Measurements from ENCODE around the gene OXT. TPM values are rescaled to one million over a fixed set of nuclear protein-coding genes. Genes with fewer than 3 reads are reported as not detected.
"Not testable (repeated sequence)": the region's sequence is repeated elsewhere in the genome, so short reads cannot be mapped to it uniquely, and the experiment has no call there.

OXT gene
- total RNA-seq, 1 donor, result not detected

DNA sequence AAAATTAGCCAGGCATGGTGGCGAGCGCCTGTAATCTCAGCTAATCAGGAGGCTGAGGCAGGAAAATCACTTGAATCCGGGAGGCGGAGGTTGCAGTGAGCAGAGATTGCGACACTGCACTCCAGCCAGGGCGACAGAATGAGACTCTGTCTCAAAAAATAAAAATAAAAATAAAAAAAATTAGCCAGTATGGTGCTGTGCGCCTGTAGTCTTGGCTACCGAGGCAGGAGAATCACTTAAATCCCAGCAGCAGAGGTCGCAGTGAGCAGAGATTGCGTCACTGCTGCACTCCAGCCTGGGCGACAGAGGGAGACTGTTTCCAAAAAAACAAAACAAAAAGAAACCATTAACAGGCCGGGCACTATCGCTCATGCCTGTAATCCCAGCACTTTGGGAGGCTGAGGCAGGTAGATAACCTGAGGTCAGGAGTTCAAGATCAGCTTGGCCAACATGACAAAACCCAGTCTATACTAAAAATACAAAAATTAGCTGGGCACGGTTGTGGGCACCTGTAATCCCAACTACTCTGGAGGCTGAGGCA, 46.5 kb downstream of the OXT start:
- not testable (repeated sequence) for H2AFZ ChIP-seq (ENCODE audit: low read length); H3K4me3 ChIP-seq (ENCODE audit: insufficient read depth, low read length); H4K20me1 ChIP-seq (ENCODE audit: insufficient read depth, low read length); H3K4me1 ChIP-seq (ENCODE audit: insufficient read depth, low read length); H3K27ac ChIP-seq (ENCODE audit: low read depth, low read length); H3K27me3 ChIP-seq (ENCODE audit: insufficient read depth, low read length); H3K9me3 ChIP-seq (ENCODE audit: low read depth, low read length)
- peak; percentile 94 for DNase-seq (ENCODE audit: insufficient read length, low spot score, missing footprints)
- H3K4me2 ChIP-seq (ENCODE audit: insufficient read depth, low read length), result peak overlapping the region; percentile 54
- H3K79me2 ChIP-seq (ENCODE audit: insufficient read depth, low read length), result peaks cover 11% of the 10 kb centered on the region
- H3K36me3 ChIP-seq (ENCODE audit: insufficient read depth, low read length), result peaks cover 22% of the 10 kb centered on the region
- TF ChIP-seq, protein P1, sequence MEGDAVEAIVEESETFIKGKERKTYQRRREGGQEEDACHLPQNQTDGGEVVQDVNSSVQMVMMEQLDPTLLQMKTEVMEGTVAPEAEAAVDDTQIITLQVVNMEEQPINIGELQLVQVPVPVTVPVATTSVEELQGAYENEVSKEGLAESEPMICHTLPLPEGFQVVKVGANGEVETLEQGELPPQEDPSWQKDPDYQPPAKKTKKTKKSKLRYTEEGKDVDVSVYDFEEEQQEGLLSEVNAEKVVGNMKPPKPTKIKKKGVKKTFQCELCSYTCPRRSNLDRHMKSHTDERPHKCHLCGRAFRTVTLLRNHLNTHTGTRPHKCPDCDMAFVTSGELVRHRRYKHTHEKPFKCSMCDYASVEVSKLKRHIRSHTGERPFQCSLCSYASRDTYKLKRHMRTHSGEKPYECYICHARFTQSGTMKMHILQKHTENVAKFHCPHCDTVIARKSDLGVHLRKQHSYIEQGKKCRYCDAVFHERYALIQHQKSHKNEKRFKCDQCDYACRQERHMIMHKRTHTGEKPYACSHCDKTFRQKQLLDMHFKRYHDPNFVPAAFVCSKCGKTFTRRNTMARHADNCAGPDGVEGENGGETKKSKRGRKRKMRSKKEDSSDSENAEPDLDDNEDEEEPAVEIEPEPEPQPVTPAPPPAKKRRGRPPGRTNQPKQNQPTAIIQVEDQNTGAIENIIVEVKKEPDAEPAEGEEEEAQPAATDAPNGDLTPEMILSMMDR (IDR thresholded peaks at IDR 0.05; ENCODE audit: extremely low read depth, low read depth, low read length), result peak; percentile 71

DNA sequence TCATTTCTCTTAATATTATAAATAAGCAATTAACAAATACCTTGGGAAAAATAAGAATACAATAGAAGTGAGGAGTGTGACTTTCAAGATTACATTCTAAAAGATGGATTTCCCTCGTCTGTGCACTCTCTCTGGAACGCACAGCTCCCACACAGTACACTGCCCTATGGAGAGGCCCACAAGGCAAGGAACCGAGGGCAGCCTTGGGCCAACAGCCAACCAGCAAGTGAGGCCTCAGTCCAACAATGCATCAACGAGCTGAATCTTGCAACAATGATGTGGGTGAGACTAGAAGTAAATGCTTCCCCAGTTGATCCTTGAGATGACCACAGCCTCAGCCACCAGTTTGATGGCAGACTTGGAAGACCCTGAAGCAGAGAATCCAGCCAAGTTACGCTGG, 47.6 kb downstream of the OXT start:
- no peak for DNase-seq (ENCODE audit: insufficient read length, low spot score, missing footprints)
- TF ChIP-seq, protein P1 (IDR thresholded peaks at IDR 0.05; ENCODE audit: extremely low read depth, low read depth, low read length), result no peak
- H4K20me1 ChIP-seq (ENCODE audit: insufficient read depth, low read length), result peaks cover 9% of the 10 kb centered on the region
- H3K27me3 ChIP-seq (ENCODE audit: insufficient read depth, low read length), result no peaks in the 10 kb centered on the region
- H3K4me2 ChIP-seq (ENCODE audit: insufficient read depth, low read length), result no peak overlapping the region
- peaks cover 24% of the 10 kb centered on the region for H3K36me3 ChIP-seq (ENCODE audit: insufficient read depth, low read length)
- H3K79me2 ChIP-seq (ENCODE audit: insufficient read depth, low read length), result peaks cover 11% of the 10 kb centered on the region
- peaks cover 3% of the 10 kb centered on the region for H3K4me1 ChIP-seq (ENCODE audit: insufficient read depth, low read length)
- no peak overlapping the region for H3K4me3 ChIP-seq (ENCODE audit: insufficient read depth, low read length)
- H3K27ac ChIP-seq (ENCODE audit: low read depth, low read length), result no peak overlapping the region
- H3K9me3 ChIP-seq (ENCODE audit: low read depth, low read length), result no peaks in the 10 kb centered on the region
- H2AFZ ChIP-seq (ENCODE audit: low read length), result no peak overlapping the region

DNA sequence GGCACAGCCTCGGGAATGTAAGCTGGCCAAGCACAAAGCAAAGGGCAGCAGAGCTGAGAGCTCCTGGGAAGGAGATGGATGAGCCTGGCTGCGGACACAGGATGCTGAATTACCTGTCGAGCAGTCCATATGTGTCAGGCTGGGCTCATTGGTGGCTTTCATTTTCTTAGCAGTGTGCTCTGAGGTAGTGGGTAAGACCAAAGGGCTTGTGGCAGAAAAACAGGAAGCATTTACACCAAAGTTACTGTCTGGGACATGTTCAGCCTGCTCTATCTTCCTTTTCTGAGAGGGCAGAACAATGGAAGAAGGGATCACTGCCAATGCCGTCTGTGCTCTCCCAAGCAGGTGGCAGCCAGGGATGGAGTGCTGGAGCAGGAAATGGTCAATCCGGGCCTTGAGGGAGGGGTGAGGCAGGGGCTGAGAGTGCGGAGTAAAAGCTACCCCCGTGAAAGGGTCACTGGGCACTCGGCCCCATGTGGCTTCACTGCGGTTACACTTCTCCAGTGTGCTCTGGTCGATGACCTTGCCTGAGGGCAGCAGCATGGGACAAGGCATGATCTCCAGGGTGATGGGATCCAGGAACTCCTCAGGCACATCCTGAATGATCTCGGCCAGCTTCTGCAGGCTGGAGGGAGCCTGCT, 50.0 kb downstream of the OXT start:
- H3K36me3 ChIP-seq (ENCODE audit: insufficient read depth, low read length), result peaks cover 24% of the 10 kb centered on the region
- H3K27ac ChIP-seq (ENCODE audit: low read depth, low read length), result no peak overlapping the region
- H3K4me2 ChIP-seq (ENCODE audit: insufficient read depth, low read length), result no peak overlapping the region
- H3K9me3 ChIP-seq (ENCODE audit: low read depth, low read length), result no peaks in the 10 kb centered on the region
- peaks cover 3% of the 10 kb centered on the region for H3K79me2 ChIP-seq (ENCODE audit: insufficient read depth, low read length)
- H3K4me1 ChIP-seq (ENCODE audit: insufficient read depth, low read length), result peaks cover 3% of the 10 kb centered on the region
- H3K4me3 ChIP-seq (ENCODE audit: insufficient read depth, low read length), result no peak overlapping the region
- DNase-seq (ENCODE audit: insufficient read length, low spot score, missing footprints), result no peak
- no peak overlapping the region for H2AFZ ChIP-seq (ENCODE audit: low read length)
- TF ChIP-seq, protein P1 (IDR thresholded peaks at IDR 0.05; ENCODE audit: extremely low read depth, low read depth, low read length), result no peak
- peaks cover 2% of the 10 kb centered on the region for H4K20me1 ChIP-seq (ENCODE audit: insufficient read depth, low read length)
- H3K27me3 ChIP-seq (ENCODE audit: insufficient read depth, low read length), result no peaks in the 10 kb centered on the region

Other genes with a start within 250 kb of the OXT start
- 21.5 and 24.2 TPM in 2 replicates for gene PCED1A, start 231.0 kb upstream of the OXT start, total RNA-seq
- gene VPS16, start 230.9 kb upstream of the OXT start, total RNA-seq, result 36.2 and 40.1 TPM in 2 replicates
- gene PTPRA, start 198.1 kb upstream of the OXT start, total RNA-seq, result 44.2 and 51.0 TPM in 2 replicates
- 0.29 TPM in 1 of 2 replicates, not detected in the other for gene GNRH2, start 28.0 kb upstream of the OXT start, total RNA-seq
- gene MRPS26, start 25.6 kb upstream of the OXT start, total RNA-seq, result 20.6 and 21.0 TPM in 2 replicates
- not detected in 2 replicates for gene AVP, start 13.1 kb downstream of the OXT start, total RNA-seq
- 8.3 and 9.4 TPM in 2 replicates for gene FASTKD5, start 88.2 kb downstream of the OXT start, total RNA-seq
- gene UBOX5, start 88.2 kb downstream of the OXT start, total RNA-seq, result 4.1 and 4.3 TPM in 2 replicates
- gene LZTS3, start 101.9 kb downstream of the OXT start, total RNA-seq, result 2.4 and 3.6 TPM in 2 replicates
- 25.9 and 26.8 TPM in 2 replicates for gene DDRGK1, start 133.1 kb downstream of the OXT start, total RNA-seq
- 29.8 and 34.0 TPM in 2 replicates for gene ITPA, start 137.9 kb downstream of the OXT start, total RNA-seq
- gene SLC4A11, start 167.6 kb downstream of the OXT start, total RNA-seq, result under 0.01 TPM in 2 replicates

All from osteoblast (primary cell).